Activated CD4-positive, alpha-beta T cell treated with anti-CD3 and anti-CD28 coated beads for 24 hours (primary cell): ENCODE data around the gene PDE2A.

Experiments
- DNase-seq, 2 donors: peaks; one replicate each; pipeline ENCODE4 v3.0.0-alpha.2; 2020; ENCODE audit warnings: low read depth in 2 of 2

Gene PDE2A

DNA sequence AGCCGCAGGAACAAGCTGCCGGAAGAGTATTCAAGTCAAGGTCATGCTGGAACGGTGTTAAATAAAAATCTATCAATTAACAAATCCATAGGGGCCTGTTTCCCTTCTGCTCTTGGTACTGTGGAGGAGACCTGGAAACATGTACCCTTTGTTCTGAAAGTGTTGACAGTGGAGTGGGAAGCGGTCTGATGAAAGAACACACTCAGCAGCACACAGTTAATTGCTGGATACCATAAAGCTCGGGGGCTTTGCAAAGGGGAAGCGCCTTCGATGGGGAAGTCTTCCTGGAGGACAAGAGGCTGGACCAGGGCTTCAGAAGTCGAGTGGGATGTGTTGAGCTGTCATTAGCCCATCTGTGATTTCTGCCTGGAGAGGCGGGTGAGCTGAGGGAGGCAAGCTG lies 127.4 kb downstream of the PDE2A start:
- DNase-seq: no peak

DNA sequence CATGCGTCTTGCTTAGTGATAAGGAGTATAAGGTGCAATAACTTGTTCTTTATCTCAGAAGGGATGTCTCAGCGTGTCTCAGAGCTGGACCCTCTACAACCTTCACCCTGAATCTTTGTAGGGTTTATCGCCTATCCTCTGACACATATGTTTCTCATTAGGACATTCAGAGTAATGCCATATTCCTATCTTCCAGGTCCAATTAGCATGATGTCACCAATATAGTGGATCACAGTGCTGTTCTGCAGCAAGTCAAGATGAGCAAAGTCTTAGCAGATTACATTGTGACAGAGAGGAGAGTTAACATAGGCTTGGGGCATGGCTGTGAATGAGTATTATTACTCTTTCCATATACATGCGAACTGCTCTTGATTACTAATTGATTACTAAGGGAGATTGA lies 129.6 kb downstream of the PDE2A start:
- no peak for DNase-seq

DNA sequence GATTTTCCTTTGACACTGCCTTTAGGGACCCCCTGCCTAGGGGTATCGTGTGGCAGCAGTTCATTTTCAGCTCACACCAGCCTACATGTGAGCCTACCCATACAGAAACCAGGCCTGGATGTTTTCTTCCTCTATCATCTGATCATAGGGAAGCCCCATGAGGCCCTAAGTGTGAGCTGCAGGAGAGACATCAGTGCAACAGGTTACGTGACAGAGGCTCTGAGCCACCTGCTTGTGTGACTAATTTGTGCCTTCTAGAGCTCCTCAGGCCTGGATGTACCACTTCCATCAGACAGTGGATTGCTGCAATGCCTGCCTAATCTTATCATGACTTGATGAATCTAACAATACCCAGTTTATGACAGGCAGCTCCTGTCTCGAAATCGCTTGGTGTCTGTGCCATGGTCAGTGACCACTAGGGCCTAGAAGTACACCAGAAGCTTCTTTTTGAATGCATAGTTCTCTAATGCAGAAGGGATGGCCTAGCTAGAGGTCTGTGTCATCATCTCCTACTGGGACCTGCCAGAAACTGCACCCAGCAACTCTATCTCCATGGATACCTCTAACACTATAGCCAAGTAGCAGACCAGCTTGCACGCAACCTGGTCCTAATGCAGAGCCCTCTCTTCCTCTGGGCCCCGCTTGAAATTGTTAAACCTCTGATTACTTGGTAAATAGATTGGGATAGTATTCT lies 130.2 kb downstream of the PDE2A start:
- no peak for DNase-seq

DNA sequence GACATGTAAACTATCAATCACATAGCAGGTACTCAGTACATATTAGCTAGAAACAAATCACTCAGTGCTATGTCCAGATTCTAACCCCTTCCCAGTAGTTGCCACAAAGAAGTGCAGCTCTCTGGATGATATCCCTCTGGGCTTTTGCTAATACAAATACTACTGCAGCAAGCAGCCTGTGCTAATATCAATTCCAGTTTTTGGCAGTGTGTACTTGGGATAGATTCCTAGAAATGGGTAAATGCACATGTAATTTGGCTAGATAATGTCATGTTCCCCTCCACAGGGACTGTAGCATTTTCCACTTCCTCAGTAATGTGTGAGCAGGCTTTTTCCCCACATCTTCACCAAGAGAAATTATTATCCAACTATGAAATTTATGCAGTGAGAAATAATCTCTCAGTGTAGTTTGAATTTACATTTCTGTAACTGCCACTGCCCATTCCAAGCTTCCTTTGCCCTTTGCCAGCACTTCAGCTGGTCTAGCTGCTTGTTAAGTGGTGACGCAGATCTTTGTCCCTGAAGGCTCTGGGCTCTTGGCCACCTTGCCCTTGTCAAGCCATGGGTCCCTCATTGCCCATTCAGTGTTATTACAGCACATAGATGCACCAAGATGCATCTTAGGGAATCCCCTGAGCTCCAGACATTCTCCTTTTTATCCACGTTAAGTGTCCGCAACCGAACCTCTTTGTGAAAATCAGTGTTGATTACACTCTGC lies 132.8 kb downstream of the PDE2A start:
- no peak for DNase-seq

DNA sequence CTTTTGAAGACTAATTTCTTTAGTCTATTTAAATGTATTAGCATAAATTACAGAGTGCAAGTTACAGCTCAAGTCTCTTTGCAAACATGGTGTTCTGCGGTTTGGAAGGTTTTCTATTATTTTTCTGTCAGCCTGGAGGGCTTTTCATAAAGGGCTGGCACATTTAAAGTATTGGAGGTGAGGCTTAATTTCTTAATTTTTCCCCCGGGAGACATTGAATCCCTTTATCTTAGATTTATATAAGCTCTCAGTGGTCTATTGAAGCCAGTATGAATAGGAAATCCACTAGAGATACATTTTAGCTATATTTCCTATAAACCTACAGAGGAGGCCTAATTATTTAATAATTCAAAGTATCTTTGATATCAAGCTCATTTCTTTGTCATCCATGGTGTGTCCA lies 137.2 kb downstream of the PDE2A start:
- DNase-seq: no peak

DNA sequence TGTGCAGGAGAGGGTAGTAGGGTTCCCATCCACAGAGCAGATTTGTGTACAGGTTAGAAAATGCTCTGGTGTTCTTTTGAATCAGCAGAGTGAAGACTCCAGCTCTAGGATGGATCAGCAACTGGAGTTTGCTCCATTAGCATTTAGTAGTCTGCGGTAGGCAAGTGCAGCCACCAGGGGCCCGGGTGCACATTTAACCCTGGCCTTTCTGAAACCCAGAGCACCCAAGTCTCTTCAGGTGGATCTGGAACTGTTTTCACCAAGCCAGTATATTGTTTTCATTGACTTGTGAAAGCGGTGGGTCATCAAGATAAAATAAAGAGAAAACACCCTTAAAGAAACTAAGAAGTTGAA lies 139.1 kb downstream of the PDE2A start:
- DNase-seq: no peak

DNA sequence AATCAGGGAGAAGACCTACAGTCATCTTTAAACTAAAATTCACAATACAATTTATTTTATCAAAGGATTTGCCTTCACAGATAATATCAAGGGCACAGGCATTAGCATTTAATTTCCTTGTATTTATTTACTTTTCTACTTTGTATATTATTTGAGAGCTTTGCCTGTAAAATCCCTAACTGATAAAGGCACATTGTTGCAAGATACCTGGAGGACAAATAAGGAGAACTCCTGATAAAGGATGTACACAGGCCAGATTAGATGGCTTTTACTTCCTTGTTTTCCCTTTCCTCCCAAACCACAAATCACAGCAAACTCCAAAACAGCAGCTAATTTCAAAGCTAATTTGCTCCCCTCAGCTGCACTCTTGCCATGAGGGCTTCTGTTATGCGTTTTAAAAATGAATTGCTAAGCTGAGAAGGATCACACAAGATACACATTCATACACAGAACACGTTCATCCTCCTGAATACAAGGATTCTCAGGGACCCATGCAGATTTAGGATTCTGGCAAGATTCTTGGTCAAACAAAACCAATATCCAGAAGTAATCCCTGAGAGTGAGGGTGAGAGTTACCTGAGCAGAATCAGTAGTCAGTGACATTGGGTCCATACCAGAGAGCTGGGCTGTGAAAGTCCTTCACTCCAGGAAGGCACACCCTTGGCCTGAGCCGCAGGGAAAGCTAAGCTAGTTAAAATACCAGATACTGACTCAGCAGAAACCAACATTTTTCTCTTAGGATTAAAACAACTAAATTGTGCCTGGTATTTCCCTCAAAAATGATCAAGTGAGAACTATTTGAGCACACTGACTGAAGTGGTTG lies 139.6 kb downstream of the PDE2A start:
- no peak for DNase-seq

DNA sequence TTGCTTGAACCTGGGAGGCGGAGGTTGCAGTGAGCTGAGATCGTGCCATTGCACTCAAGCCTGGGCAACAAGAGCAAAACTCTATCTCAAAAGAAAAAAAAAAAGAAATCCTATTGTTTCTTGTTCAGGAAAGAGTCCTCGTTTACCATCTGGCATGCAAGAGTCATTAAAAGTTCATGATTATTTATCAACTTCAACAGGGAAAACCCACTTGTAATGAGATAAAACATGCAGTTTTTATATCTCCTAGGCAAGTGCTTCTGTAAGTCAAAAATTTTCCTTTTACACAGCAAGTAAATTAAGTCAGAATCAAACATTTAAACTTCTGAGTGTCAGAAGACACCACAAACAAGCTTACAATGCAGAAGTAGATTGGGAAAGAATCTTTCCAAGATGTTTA lies 145.2 kb downstream of the PDE2A start:
- no peak for DNase-seq

DNA sequence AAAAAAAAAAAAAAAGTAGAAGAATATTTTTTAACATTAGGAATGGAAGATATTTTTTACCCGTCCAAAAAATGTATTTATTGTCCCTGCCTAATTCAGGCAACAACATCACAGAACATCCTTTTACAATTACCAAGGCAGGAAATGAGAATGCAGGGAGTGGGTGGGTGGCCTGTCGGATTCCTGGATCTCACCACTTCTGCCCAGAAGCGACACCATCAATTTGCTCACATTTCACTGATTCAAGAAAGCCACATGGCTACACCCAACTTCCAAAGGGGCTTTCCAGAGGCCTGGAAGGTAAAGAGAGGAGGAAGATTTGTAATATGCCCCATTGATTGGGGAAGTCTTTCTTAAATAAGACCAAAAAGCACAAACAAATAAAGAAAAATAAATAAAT lies 146.1 kb downstream of the PDE2A start:
- DNase-seq: no peak
